Upper lobe of left lung (tissue), 4 donors: ENCODE results near the gene PCCB.

Experiments
- EP300 ChIP-seq, 4 donors: sonication (generic); formaldehyde crosslinking; IDR thresholded peaks; one replicate each; pipeline ENCODE4 v1.5.1; 2017; ENCODE audit warnings: antibody characterized with exemption in 4 of 4, control low read depth in 2 of 4
- POLR2A ChIP-seq, 4 donors: fragments of 450-650 bp; IDR thresholded peaks; one replicate each; pipeline ENCODE4 v1.5.1; 2016 to 2017; ENCODE audit warnings: antibody characterized with exemption in 4 of 4, mild to moderate bottlenecking in 2 of 4
- POLR2AphosphoS5 ChIP-seq, 2 donors: sonication (generic); formaldehyde crosslinking; IDR thresholded peaks; one replicate each; pipeline ENCODE4 v1.5.1; 2017; ENCODE audit warnings: antibody characterized with exemption in 2 of 2
- TF ChIP-seq, protein P1 (sequence below), 6 experiments: fragments of 450-650 bp in 4 of 6; fragments of 200-600 bp in 2 of 6; sonication (generic) in 2 of 6; IDR thresholded peaks; one replicate each; pipeline ENCODE4 v1.5.1; 2016 to 2019; ENCODE audit warnings: antibody characterized with exemption in 6 of 6

DNA sequence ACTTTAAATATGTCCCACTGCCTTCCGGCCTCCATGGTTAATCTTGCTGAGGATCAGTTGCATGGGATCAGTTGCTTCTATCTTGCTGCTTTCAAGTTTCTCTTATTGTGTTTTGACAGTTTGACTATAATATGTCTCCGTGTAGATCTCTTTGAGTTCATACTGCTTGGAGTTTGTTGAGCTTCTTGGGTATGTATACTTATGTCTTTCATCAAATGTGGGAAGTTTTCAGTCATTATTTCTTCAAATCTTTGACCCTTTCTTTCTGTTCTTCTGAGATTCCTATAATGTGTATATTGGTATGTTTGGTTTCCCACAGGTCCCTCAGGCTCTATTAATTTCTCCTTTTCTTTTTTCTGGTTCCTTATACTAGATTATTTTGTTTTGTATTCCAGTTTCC, 30.8 kb downstream of the PCCB start:
- TF ChIP-seq, protein P1, sequence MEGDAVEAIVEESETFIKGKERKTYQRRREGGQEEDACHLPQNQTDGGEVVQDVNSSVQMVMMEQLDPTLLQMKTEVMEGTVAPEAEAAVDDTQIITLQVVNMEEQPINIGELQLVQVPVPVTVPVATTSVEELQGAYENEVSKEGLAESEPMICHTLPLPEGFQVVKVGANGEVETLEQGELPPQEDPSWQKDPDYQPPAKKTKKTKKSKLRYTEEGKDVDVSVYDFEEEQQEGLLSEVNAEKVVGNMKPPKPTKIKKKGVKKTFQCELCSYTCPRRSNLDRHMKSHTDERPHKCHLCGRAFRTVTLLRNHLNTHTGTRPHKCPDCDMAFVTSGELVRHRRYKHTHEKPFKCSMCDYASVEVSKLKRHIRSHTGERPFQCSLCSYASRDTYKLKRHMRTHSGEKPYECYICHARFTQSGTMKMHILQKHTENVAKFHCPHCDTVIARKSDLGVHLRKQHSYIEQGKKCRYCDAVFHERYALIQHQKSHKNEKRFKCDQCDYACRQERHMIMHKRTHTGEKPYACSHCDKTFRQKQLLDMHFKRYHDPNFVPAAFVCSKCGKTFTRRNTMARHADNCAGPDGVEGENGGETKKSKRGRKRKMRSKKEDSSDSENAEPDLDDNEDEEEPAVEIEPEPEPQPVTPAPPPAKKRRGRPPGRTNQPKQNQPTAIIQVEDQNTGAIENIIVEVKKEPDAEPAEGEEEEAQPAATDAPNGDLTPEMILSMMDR (IDR thresholded peaks at IDR 0.05) = no peak
- TF ChIP-seq POLR2A (IDR thresholded peaks at IDR 0.05) (no peak), EP300 (IDR thresholded peaks at IDR 0.05) (no peak), POLR2AphosphoS5 (IDR thresholded peaks at IDR 0.05) (no peak)
